Measurements from ENCODE around the gene PTCD2.

DNA sequence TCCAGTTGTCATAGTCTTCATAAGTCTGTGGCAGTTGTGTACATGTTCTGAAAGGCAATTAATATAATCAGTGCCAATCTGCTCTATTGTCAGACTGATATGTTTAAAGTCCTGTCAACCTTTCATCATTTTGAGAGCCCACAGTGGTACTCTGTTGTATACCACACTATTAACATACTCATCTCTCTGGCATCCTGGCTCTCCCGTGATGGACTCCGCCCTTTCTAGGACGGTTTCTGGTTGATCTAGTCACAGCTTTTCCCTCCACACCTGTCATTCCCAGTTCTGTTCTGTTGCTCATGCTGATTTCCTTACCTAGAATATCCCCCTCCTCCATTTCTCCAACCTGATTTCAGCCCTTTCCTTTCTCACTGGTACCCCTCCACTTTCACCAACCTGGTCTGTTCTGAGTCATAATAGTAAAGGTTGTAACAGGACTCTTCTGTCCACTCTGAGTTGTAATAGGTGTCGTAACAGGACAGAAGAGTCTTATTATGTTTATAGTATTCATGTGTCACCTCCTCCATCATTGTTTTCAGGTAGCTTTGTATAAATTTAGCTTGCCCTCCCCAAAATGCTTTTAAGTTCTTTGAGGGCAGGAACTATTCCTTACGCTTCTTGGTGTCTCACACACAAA, 4.1 kb downstream of the PTCD2 start:
- TF ChIP-seq, protein P1, sequence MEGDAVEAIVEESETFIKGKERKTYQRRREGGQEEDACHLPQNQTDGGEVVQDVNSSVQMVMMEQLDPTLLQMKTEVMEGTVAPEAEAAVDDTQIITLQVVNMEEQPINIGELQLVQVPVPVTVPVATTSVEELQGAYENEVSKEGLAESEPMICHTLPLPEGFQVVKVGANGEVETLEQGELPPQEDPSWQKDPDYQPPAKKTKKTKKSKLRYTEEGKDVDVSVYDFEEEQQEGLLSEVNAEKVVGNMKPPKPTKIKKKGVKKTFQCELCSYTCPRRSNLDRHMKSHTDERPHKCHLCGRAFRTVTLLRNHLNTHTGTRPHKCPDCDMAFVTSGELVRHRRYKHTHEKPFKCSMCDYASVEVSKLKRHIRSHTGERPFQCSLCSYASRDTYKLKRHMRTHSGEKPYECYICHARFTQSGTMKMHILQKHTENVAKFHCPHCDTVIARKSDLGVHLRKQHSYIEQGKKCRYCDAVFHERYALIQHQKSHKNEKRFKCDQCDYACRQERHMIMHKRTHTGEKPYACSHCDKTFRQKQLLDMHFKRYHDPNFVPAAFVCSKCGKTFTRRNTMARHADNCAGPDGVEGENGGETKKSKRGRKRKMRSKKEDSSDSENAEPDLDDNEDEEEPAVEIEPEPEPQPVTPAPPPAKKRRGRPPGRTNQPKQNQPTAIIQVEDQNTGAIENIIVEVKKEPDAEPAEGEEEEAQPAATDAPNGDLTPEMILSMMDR (IDR thresholded peaks at IDR 0.05), result no peak
- no peak for TF ChIP-seq POLR2A (IDR thresholded peaks at IDR 0.05)
- TF ChIP-seq EP300 (IDR thresholded peaks at IDR 0.05), result no peak
